Glomerular visceral epithelial cell (primary cell): ENCODE data around the gene MYLK3.

Source experiments
- DNase-seq: peaks from one replicate; pipeline ENCODE4 v3.0.0-alpha.2; 2016; ENCODE audit errors: extremely low spot score

Gene MYLK3

GRCh38 chr16:46727630-46728029 lies 20.5 kb downstream of the MYLK3 start:
- DNase-seq, result no peak

DNA sequence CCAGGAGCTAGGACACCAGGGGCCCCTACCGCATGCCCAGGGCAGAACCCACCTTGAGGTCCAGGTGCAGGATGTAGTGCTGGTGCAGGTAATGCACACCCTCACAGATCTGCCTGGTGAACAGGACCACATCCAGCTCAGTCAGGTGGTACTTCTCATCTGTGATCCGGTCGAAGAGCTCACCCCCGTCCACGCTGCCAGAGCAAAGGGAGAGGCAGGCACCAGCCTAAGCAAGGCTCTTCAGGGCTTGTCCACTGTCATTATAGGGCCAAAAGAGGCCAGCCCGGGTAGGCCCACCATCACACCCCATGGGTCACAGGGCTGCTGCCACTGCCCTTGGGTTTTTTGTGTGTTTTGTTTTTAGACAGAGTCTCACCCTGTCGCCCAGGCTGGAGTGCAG lies 21.0 kb downstream of the MYLK3 start:
- no peak for DNase-seq

- DNase-seq, result no peak
These were observed 26.3 kb downstream of the MYLK3 start for GRCh38 chr16:46721885-46722284.

- DNase-seq, result no peak
These were observed 27.5 kb downstream of the MYLK3 start for GRCh38 chr16:46720619-46721018.

DNA sequence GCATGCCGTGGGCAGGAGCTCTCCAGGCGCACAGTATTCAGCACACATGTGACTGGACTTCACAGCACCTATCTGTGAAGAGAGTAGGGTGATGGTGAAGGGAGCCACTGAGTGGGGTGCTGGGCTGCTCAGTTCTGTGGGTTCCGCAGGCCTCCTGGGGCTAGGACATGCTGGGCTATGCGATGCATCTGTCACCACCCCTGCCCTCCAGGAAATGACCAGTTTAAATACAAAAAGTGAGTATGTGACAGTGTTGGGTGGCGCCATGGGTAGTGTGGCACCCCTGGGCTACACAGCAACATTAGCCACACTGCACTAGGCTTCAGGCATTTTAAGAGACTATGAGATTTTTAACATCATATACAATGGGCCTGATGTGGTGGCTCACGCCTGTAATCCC lies 28.6 kb downstream of the MYLK3 start:
- no peak for DNase-seq

DNA sequence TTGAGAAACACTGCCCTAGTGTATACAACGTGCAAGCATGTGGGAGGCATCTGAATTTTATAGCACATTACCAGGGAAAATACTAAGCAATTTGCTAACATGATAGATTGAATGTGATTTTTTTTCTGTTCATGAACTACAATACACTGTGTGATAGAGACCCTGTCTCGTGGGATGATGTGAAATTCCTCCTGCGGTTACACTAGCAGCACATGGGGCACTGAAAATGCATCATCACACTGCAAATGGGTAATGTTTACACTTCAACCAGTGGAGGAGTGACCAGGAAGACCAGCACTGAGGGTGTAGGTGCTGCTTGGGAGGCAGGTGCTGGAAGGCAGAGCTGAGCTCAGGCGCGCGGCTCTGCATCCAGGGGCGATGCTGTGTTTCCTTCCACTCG lies 29.9 kb downstream of the MYLK3 start:
- DNase-seq, result no peak

- no peak for DNase-seq
These were observed 30.5 kb downstream of the MYLK3 start for GRCh38 chr16:46717692-46718091.

- DNase-seq, result no peak
These were observed 32.3 kb downstream of the MYLK3 start for GRCh38 chr16:46715769-46716305.

DNA sequence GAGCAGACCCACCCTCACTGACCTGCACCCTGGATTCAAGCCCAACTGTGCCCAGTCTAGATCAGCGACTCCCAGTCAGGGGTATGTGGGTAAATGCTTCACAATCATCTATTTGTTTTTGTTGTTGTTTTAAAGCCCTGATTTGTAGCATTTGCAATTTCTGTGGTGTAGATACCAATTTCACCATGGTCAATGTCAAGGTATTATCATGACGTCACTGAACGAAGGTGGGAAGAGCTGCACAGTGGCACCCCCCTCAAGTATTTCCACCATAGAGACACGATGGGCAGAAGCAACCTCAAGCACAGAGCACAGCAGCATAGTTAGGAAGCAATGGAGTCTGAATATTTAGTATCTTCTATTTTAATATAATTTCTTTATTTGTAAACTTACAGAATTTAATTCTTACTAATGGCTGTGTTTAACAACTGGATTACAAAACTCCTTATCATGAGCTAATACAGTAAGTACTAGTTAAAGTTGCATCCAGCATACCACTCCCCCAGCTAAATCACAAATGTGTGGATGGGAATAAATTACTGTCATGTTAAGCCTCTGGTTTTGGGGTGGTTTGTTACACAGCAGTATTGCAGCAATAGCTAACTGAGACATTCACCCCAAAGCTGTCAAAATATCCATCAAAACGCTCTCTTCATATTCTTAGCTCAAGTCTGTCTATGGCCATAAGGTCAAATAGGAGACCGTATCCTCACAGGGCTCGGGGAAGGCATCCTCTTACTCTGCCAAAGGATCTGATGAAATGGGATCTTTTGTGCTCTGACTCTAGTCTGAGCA lies 33.1 kb downstream of the MYLK3 start:
- DNase-seq, result no peak

- DNase-seq, result no peak
These were observed 34.5 kb downstream of the MYLK3 start for GRCh38 chr16:46713634-46714033.

GRCh38 chr16:46712911-46713310 lies 35.2 kb downstream of the MYLK3 start:
- no peak for DNase-seq

DNA sequence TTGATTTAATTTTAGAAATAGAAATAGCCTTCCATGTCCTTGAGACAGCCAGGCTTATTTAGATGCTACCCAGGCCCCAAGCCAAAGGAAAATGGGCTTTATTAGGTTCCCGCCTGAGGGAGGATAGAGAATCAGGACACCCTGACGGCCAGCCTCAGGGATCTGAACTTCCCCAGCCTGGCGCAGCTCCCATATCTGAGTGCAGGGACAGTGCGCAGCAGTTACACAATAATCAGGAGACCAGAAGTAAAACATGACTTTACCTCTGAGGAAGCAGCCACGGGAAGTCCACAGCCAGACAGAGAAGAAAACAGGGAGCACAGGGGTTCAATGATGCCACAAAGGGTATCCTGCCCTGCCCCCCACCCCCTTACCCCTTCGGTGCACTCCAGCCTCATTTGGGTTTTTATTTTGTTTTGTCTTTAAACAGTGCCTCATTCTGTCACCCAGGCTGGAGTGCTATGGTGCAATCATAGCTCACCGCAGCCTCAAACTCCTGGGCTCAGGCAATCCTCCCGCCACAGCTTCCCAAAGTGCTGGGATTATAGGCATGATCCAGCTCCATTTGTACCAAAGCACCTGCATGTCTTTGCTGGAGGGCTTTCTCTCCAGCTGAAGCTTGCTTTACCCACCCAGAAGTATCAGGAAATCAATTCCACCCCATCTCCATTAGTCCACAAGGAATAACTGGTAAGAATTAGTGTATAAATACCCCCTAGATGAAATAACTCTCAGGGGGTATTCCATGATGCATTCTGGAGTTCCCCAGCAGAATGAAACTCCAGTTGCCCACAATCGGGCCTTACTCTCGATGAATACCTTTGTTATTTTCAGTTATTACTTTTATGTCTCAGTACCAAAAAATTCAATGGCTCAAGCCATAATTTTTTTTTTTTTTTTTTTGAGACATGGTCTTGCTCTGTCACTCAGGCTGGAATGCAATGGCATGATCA lies 36.8 kb downstream of the MYLK3 start:
- no peak for DNase-seq

GRCh38 chr16:46709469-46710005 lies 38.6 kb downstream of the MYLK3 start:
- no peak for DNase-seq

GRCh38 chr16:46706642-46707041 lies 41.5 kb downstream of the MYLK3 start:
- DNase-seq, result no peak

DNA sequence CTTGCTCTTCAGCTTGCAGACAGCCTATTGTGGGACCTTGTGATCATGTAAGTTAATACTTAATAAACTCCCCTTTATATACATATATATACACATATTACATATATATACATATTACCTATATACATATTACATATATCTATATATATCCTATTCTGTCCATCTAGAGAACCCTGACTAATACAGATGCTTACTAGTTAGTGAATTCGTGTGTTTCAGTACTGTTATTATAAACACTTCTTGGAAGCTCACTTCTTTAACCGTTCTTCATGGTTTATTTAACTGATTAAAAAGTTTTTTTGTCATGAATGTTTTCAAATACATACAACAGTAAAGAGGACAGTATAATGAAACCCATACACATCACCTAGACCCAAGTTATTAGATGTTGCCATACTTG lies 46.1 kb downstream of the MYLK3 start:
- no peak for DNase-seq

- DNase-seq, result no peak
These were observed 46.5 kb downstream of the MYLK3 start for GRCh38 chr16:46701615-46702014.

DNA sequence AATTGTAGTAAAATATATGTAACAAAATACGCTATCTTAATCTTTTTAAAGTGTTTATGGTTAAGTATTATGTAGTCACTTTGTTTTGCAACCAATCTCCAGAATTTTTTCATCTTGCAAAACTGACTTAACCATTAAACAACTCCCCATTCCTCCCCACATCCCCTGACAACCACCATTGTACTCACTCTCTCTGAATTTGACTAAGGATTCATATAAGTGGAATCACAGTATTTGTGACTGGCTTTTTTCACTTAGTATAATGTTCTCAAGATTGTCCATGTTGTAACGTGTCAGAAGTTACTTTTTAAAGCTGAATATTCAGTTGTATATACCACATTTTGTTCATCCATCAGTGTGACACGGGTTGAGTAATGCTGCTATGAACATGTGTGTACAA lies 48.1 kb downstream of the MYLK3 start:
- no peak for DNase-seq

DNA sequence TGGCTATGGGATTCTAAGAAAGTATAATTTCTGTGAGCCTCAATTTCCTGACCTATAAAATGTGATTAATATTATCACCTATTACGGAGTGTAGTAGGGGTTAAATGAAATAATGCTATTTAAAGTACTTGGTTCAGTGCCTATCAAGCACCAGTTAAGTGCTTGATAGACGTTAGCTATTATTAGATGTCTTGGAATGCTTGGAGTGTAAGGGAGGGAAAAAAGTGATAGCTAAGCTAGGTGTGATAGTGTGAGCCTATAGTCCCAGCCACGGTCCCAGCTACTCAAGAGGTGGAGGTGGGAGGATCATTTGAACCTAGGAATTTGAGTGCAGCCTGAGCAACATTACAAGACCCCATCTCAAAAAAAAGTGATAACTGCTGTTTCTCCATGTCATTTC lies 51.2 kb downstream of the MYLK3 start:
- no peak for DNase-seq

GRCh38 chr16:46695937-46696336 lies 52.2 kb downstream of the MYLK3 start:
- DNase-seq, result no peak

GRCh38 chr16:46693598-46693997 lies 54.5 kb downstream of the MYLK3 start:
- DNase-seq, result no peak

DNA sequence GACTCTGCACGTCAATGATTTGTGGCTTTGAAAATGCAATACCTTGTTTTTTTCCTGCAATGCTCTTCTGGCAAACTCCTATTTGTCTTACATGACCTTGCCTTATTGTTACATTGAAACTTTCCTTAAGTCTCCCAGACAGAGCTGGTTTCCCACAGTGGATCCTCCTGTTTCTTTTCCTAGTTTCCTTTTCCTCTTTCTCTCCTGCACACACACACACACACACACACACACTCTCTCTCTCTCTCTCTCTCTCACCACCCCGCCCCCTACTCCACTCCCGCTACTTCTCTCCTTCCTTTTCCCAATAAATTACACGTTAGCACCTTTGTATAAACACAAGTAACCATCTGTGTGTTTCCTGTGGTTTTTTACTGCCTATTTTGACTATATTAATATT lies 56.4 kb downstream of the MYLK3 start:
- DNase-seq, result peak; percentile 8
